Measurements from ENCODE around the gene HOXB2. TPM values are rescaled to one million over a fixed set of nuclear protein-coding genes. Genes with fewer than 3 reads are reported as not detected.

Gene HOXB2
- total RNA-seq, 1 experiment from 2014 or later: not detected

DNA sequence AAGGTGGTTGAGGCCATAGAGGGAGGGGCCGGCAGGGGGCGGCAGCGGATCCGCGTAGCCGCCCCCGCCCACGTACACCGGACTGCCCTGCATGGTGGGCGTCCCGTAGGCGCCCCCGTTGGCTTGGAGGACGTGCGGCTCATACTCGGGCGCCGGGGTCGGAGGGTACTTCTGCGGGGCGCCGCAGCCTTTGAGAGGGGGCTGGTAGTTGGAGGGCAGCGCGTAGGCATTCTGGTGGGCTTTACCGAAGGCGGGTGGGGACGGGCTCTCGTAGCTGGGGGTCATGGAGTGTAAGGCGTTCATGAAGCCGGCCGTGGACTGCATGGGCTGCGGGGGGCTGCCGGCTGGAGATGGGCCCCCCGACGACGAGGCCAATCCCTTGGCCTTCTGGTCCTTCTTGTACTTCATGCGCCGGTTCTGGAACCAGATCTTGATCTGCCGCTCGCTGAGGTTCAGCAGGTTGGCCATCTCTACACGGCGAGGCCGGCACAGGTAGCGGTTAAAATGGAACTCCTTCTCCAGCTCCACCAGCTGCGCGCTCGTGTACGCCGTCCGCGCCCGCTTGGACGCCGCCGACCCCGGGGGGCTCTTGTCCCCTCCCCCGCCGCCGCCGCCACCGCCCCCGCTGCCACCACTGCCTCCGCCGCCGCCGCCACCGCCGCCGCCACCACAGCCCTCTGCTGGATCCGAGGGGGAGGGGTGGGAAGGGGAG lies 5.7 kb upstream of the HOXB2 start:
- Histone ChIP-seq H3K23me2 (ENCODE audit: insufficient read length, low read depth, low read length, poor library complexity, severe bottlenecking) (no peaks in the 10 kb centered on the region), H2AK5ac (ENCODE audit: insufficient read length, low read length) (no peak overlapping the region), H3K23ac (ENCODE audit: insufficient read length, low read depth, low read length) (no peak overlapping the region), H3K9ac (ENCODE audit: extremely low read depth, insufficient read length, low read length) (no peak overlapping the region), H2BK12ac (ENCODE audit: insufficient read length, low read depth, low read length) (no peak overlapping the region), H2BK15ac (ENCODE audit: low read depth, low read length) (no peak overlapping the region), H4K8ac (replicated peaks; ENCODE audit: insufficient read length, low read depth, low read length) (no peak overlapping the region), H3T11ph (ENCODE audit: low read length) (no peak overlapping the region), H2BK120ac (ENCODE audit: low read depth, low read length, poor library complexity, severe bottlenecking) (no peak overlapping the region), H3K27me3 (ENCODE audit: insufficient read depth, low read length) (peaks cover 91% of the 10 kb centered on the region), H3K4me1 (ENCODE audit: insufficient read depth, low read length) (peaks cover 3% of the 10 kb centered on the region; the same call in 1 of the 2 replicates), H2BK20ac (ENCODE audit: low read depth, low read length, poor library complexity, severe bottlenecking) (no peak overlapping the region), H4K5ac (ENCODE audit: insufficient read length, low read depth, low read length) (no peak overlapping the region), H3K79me2 (ENCODE audit: insufficient read depth, low read length) (no peaks in the 10 kb centered on the region), H3K79me1 (ENCODE audit: insufficient read depth, low read depth, low read length, poor library complexity, severe bottlenecking) (no peaks in the 10 kb centered on the region), H2AFZ (ENCODE audit: low read length) (no peak overlapping the region), H3K14ac (ENCODE audit: insufficient read depth, low read length) (no peak overlapping the region), H3K18ac (ENCODE audit: insufficient read length, low read depth, low read length) (no peak overlapping the region), H3K9me3 (ENCODE audit: control insufficient read depth, low read depth, low read length) (no peaks in the 10 kb centered on the region), H2BK5ac (ENCODE audit: insufficient read length, low read length) (no peak overlapping the region), H3K4ac (ENCODE audit: low read depth, low read length) (no peak overlapping the region), H4K20me1 (ENCODE audit: control insufficient read depth, insufficient read depth, insufficient read length) (peaks cover 3% of the 10 kb centered on the region), H3K56ac (ENCODE audit: insufficient read length, low read depth, low read length) (no peak overlapping the region), H3K4me2 (ENCODE audit: insufficient read depth, insufficient read length, low read length) (no peak overlapping the region), H4K91ac (ENCODE audit: insufficient read length, low read depth, low read length) (no peak overlapping the region), H3K27ac (ENCODE audit: insufficient read length, low read depth, low read length) (no peak overlapping the region)
- Mint-ChIP-seq H3K27me3 (ENCODE audit: low read depth) (peaks cover 99% of the 10 kb centered on the region), H3K4me1 (peaks cover 32 to 58% of the 10 kb centered on the region in 2 experiments), H3K4me3 (no peak overlapping the region; a peak in 1 of 5 replicates), H3K27ac (no peak overlapping the region), H3K9me3 (peaks cover 11% of the 10 kb centered on the region in 2 experiments; a peak in 4 of 5 replicates), H3K36me3 (ENCODE audit: insufficient read depth in 1 of 3, low read depth in 3 of 3) (no peaks in the 10 kb centered on the region)
- no CpG with 5 or more reads among the region's 70 CpGs for WGBS (ENCODE audit: extremely low coverage, insufficient read length, low lambda C conversion rate)
- peak; percentile 70 for TF ChIP-seq CTCF (conservative IDR thresholded peaks at IDR 0.05)
- DNase-seq: peak; percentile 75
